GM04504 (cell line): ENCODE data around the gene TEKT4.
"Not testable (repeated sequence)": the region's sequence is repeated elsewhere in the genome, so short reads cannot be mapped to it uniquely, and the experiment has no call there.

ENCODE experiments used
- DNase-seq: peaks from one replicate; pipeline ENCODE4 v3.0.0-alpha.2; 2012; ENCODE audit warnings: low read depth

The TEKT4 gene

DNA sequence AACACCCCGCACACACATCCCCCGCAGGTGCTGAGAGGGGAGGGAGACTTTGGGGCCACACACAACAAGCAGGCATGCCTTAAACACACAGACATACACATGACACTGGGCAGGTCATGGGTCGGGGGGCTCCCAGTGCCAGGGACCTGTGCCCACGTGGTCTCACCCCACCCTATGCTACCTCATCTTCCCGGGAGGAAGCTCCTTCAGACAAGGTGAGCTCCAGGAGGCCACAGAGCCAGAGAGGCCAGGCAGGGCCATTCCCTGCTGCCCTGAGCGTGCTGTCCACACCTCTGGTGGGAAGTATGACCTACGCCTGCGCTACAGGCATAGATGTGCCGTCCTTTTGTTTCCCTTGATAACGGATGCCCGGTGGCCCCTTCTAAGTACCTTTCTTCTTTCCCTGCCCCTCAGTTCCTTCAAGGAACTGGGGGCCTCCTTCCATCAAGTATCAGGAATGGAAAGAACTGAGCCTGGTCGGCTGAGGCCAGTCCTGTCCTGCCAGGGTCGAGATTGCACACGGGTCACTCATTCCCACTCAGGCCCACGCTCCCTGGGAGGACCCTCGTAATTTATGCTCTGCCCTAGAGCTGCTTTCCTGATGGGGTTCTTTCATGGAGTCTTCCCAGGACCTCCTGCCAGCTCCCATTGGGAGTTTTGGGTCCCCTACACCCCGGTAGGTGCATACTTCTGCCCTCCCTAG lies 4.7 kb downstream of the TEKT4 start:
- no peak for DNase-seq

DNA sequence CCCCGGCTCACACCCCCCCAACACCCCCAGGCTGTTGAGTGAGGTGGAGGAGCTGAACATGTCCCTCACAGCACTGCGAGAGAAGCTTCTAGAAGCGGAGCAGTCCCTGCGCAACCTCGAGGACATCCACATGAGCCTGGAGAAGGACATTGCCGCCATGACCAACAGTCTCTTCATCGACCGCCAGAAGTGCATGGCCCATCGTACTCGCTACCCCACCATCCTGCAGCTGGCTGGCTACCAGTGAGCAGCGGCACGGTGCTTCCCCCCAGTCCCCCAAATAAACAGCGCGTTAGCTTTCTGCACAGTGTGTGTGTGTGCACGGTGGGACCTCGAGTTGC lies 5.3 kb downstream of the TEKT4 start:
- no peak for DNase-seq

DNA sequence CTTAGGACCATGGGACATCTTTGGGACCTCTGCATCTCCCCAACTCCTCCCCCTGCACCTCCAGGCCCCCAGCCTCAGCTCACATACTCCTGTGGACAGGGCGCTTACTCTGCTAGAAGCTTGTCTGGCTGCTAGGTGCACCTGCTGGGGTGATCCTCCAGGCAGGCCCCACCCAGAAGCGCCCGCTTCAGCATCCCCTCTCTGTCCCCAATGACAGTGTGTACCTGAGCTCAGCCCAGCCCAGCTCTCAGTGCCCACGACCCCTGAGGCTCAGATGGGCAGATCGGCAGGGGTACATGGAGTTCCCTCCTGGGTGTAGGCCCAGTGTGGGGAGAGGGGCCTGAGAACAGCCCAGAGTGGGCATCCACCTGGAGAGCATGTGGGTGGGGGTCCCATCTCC lies 5.9 kb downstream of the TEKT4 start:
- no peak for DNase-seq

DNA sequence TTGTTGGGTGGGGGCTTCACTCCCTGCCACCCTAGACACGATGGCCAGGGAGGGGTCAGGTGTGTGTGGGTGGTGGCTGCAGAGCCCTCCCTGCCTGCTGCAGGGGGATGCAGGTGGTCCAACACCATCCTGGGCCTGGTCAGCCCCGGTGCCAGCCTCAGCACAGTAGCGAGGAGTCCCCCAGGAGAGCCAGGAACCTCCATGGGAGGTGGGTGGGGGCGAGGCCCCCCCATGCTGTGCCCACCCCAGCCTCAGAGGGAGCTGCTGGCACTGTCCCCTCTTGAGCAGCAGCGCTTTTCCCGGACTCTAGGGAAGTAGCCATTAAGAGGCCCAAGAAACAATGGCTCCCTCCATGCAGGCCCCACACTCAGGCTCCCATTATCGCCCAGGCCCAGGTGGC lies 7.3 kb downstream of the TEKT4 start:
- not testable (repeated sequence) for DNase-seq

- no peak for DNase-seq
These were observed 8.2 kb downstream of the TEKT4 start for GRCh38 chr2:94879314-94879981.

GRCh38 chr2:94879982-94880377 lies 8.8 kb downstream of the TEKT4 start:
- no peak for DNase-seq

GRCh38 chr2:94880507-94880906 lies 9.3 kb downstream of the TEKT4 start:
- DNase-seq = no peak

DNA sequence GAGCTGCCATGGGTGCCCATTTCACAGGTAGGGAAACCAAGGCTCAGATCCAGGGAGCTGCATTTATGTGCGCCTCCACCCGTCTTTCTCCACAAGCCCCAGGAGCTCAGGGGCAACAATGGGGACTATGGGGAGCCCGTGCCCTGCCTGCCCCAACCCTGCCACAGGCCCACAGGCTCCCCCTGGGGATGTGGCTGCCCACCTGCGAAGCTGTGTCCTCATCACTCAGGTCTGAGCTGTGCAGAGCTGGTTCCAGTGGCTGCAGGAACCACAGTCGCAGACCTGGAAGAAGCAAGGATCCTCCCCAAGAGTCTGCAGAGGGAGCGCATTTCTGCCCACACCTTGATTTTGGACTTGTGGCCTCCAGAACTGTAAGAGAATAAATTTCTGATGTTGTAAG lies 9.8 kb downstream of the TEKT4 start:
- no peak for DNase-seq

- no peak for DNase-seq
These were observed 19.0 kb downstream of the TEKT4 start for GRCh38 chr2:94890234-94890633.

DNA sequence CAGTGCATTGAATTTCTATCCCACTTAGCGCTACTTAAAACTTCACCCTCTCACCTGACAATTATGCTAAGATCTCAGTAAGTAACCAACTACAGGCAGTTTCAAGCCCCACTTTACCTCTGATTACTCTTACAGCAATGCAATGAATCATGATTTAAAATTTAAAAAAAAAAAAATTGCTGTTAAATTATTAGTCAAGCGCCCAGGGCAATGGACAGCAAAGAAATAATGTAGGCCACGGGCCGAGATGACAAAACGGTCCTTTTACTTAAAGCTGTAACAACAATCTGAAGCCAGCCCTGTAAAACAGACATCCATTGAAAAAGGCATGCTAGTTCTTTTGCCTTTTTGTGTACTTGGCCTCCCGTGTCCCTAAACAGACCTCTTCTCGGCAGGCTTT lies 24.0 kb downstream of the TEKT4 start:
- not testable (repeated sequence) for DNase-seq

- not testable (repeated sequence) for DNase-seq
These were observed 35.7 kb downstream of the TEKT4 start for GRCh38 chr2:94906976-94907375.

DNA sequence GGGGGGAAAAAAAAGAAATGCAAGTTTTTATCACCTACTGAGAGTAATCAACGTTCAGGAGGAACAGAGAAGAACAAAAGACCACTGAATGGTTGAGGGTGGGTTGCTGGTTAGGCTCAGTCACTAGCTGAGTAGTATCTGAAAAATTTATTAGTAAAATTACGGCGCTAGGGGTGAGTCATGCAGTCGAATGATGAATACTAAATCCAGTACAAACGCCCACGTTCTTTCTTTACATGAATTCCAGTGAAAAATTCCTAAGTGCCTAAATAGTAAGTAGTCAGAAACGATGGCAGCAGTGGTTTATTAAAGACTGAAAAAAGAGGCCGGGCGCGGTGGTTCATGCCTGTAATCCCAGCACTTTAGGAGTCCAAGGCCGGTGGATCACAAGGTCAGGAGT lies 52.0 kb downstream of the TEKT4 start:
- no peak for DNase-seq

- not testable (repeated sequence) for DNase-seq
These were observed 53.8 kb downstream of the TEKT4 start for GRCh38 chr2:94924999-94925398.
